WI38 (cell line): ENCODE measurements around the gene RAP1B.

Experiments
- H3K4me3 ChIP-seq: 2 replicates; pipeline ENCODE4 v1.5.1; 2011; ENCODE audit warnings: low read depth, mild to moderate bottlenecking, control low read depth, low read length
- CTCF ChIP-seq: IDR thresholded peaks from 2 replicates; pipeline ENCODE4 v1.5.1; 2012; ENCODE audit warnings: low read depth, mild to moderate bottlenecking, control low read depth, low read length

The RAP1B gene

GRCh38 chr12:68577949-68578348 is 32.8 kb upstream of the RAP1B start:
- no peak overlapping the region for H3K4me3 ChIP-seq
- TF ChIP-seq CTCF = no peak

- no peak for TF ChIP-seq CTCF
Observed at GRCh38 chr12:68578765-68579164, 31.9 kb upstream of the RAP1B start.

GRCh38 chr12:68579254-68579653 is 31.4 kb upstream of the RAP1B start:
- no peak for TF ChIP-seq CTCF
- no peak overlapping the region for H3K4me3 ChIP-seq

More at GRCh38 chr12:68578765-68579164, 31.9 kb upstream of the RAP1B start:
- no peak overlapping the region for H3K4me3 ChIP-seq

GRCh38 chr12:68580911-68581310 is 29.8 kb upstream of the RAP1B start:
- no peak overlapping the region for H3K4me3 ChIP-seq
- TF ChIP-seq CTCF = no peak

- no peak overlapping the region for H3K4me3 ChIP-seq
- no peak for TF ChIP-seq CTCF
Observed at GRCh38 chr12:68581926-68582325, 28.8 kb upstream of the RAP1B start.

GRCh38 chr12:68585966-68586365 is 24.7 kb upstream of the RAP1B start:
- H3K4me3 ChIP-seq = no peak overlapping the region
- no peak for TF ChIP-seq CTCF

GRCh38 chr12:68587448-68587873 is 23.2 kb upstream of the RAP1B start:
- no peak for TF ChIP-seq CTCF
- H3K4me3 ChIP-seq = no peak overlapping the region
